HG02623 (cell line): ENCODE results near the gene DSTN.

Experiments
- ATAC-seq: cut with Tn5 transposase; IDR thresholded peaks from one replicate; pipeline ENCODE4 v1.9.1; 2021; ENCODE audit warnings: moderate library complexity; ENCODE audit not compliant: unreplicated experiment

DSTN gene

GRCh38 chr20:17545127-17545526, 24.7 kb upstream of the DSTN start:
- no peak for ATAC-seq

- no peak for ATAC-seq
Measured at GRCh38 chr20:17549131-17549530, 20.7 kb upstream of the DSTN start.

DNA sequence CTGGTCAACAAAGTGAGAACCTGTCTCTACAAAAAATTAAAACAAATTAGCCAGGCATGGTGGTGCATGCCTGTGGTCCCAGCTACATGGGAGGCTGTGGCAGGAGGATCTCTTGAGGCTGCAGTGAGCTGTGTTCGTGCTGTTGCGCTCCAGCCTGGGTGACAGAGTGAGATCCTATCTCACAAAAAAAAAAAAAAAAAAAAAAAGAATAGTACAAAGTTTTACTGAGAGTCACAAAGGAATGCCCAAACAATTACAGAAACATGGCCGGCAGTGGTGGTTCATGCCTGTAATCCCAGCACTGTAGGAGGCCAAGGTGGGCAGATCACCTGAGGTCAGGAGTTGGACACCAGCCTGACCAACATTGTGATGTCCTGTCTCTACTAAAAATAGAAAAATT, 14.8 kb upstream of the DSTN start:
- no peak for ATAC-seq

- no peak for ATAC-seq
Measured at GRCh38 chr20:17556837-17557674, 12.8 kb upstream of the DSTN start.

GRCh38 chr20:17557675-17558006, 12.2 kb upstream of the DSTN start:
- ATAC-seq = no peak

GRCh38 chr20:17558154-17558940, 11.5 kb upstream of the DSTN start:
- no peak for ATAC-seq

GRCh38 chr20:17558941-17559304, 11.0 kb upstream of the DSTN start:
- ATAC-seq = no peak

DNA sequence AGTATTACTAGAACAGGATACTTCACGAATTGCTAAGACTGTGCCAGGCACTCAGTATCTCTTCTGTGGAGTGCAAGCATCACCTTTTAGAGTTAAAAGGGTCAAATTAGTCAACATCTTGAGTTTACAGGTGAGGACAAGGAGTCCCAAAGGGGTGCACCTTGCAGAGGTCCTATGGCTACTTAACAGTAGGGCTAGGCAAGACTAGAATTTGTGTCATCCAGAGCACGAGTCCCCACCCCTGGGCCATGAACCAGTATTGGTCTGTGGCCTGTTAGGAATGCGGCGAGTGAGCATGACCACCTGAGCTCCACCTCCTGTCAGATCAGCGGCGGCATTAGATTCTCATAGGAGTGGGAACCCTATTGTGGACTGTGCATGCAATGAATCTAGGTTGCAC, 10.5 kb upstream of the DSTN start:
- ATAC-seq = no peak

GRCh38 chr20:17560344-17561074, 9.4 kb upstream of the DSTN start:
- no peak for ATAC-seq

DNA sequence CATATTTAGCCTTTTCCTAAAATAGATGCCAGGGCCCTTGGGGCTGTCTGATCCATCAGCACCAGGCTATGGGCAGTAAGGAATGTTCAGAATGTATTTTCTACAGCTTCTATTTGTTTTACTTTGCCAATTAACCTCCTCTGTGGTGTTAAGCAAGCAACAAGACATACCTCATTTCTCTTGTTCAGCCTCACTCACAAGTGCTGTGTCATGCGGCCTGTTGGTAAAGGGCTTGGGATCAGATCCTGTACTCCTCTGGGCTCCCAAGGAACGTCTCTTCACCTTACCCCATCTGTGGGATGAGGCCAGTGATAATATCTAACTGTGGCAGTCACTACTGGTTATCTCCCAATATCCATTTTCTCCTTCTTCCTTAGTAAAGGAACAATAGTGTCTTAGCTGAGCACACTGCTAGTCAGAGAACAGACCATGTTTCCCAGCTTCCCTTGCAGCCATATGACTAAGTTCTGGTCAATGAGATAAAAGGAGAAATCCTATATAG, 7.0 kb upstream of the DSTN start:
- ATAC-seq = no peak

DNA sequence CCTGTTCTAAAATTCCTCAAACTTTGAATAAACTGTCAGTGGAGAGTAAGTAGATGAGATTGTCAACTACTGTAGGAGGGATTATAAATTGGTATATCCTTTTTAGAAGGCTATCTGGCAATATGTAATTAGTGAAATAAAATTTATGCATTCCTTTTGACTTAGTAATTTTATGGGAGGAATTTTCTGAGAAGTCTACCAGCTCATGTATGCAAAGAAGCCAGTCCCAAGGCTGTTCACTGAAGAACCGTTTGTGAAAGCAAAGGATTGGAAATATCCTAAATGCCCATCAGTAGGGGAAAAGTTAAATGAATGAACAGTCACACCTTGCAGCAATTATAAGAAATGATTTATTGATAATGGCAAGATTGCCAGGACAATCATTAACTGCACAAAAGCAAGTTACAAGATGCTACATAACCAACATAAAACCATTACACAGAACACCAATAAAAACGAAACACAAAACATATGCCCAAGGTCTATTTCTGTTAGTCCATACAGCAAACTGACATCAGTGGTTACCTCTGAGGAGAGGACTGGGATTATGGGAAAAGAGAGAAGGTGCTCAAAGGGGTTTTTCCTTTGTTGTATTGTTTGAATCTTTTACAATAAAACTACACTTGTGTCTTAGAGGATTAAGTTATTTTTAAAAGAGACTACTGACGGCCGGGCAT, 4.6 kb upstream of the DSTN start:
- no peak for ATAC-seq

GRCh38 chr20:17566345-17566744, 3.5 kb upstream of the DSTN start:
- ATAC-seq = no peak

- no peak for ATAC-seq
Measured at GRCh38 chr20:17568045-17568788, 1.7 kb upstream of the DSTN start.

- no peak for ATAC-seq
Measured at GRCh38 chr20:17568972-17569521, 828 bp upstream of the DSTN start.

DNA sequence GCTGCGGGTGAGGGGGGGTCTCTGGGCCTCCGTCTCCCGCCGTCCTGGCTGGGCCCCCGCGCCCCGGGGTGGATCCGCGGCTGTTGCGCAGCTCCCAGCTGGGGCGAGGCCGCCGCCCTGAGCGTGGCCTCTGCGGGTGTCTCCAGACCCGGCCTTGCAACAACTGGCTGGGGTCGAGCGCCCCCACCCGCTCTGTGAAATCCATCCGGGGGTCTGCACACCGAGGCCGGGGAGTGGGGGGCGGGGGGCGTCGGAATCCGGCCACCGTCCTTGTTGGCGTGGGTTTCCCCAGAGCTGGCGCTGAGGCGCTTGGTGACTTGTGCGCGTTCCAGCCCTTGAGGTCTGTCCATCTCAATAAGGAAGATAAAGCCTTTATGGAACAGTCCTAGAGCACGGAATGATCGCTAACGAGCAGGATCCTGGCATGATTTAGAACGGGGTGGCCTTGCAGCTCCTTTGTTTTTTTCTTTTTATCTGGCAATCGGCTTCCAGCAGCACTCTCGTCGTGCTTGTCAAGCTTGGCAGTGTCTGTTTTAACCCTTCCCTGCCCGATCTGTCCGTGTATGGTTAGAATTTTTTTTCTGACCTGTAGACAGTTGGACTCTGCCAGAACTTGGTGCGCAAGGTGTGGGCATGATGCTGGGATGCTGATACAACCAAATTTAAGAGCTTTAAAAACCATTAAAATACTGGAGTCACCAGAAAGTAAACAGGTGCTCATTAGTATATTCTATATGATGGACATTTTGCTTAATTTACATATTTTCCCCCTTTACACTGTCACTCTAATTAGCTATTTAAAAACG, 675 bp downstream of the DSTN start:
- ATAC-seq = peak; percentile 30

DNA sequence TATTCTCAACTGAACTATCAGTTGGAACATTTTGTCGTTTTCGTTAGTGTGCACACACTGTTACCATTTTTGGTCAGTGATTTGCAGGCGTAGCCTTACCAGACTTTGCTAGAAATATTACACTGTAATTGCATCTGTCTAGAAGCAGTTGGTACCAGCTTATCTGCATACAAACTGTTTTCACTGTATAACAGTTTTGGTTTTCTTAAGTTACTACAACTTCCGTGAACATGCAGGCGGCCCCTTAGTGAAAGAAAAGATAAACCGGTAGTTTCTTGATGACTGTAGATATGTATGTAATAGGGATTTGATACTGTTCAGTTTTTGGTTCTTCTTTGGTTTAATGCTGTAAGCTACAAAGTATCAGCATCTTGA, 1.3 kb downstream of the DSTN start:
- no peak for ATAC-seq

- no peak for ATAC-seq
Measured at GRCh38 chr20:17572034-17572638, 2.3 kb downstream of the DSTN start.

DNA sequence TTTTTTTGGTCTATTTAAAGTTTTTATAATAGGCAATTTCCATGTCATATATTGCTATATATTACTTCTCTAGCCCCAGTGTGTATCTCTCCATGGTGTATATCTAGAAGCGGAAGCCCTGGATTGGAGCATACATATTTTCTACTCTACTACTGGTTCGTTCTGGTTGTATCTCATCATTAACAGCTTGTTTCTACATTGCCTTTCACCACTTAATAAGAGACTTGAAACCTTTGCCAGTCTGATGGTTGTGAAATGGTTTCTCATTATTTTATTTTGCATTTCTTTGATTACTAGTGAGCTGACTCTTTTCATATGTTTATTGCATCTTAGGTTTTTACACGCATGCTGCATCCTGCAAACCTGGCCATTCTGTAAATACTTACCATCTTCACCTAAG, 3.6 kb downstream of the DSTN start:
- no peak for ATAC-seq

DNA sequence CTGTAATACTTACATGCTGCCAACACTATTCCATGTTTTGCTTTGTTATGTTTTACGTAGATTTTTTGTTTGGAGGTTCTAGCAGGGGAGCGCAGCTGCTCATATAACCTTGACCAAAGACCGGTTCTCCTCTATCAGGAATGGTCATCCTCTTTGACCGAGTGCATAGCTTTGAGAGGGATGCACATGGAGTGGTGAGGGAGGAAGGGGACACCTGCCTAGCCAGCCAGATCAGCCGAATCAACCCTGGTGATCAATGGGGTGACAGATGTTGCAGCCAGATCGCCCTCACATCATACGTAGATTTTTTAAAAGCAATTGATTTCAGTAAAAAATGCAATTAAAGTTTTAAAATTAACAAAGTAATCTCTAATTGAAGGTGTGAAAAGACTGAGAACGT, 6.3 kb downstream of the DSTN start:
- no peak for ATAC-seq
